ENCODE measurements around the gene EML3.

GRCh38 chr11:62610403-62610802 lies 2.2 kb downstream of the EML3 start:
- TF ChIP-seq CTCF (IDR thresholded peaks at IDR 0.05): no peak
- TF ChIP-seq POLR2A (IDR thresholded peaks at IDR 0.05): no peak

All from lower leg skin (tissue), 3 donors.